Heart right ventricle (tissue), 16 donors: ENCODE data around the gene CAMKK2. TPM values are rescaled to one million over a fixed set of nuclear protein-coding genes. Genes with fewer than 3 reads are reported as not detected.

Experiments used
- ATAC-seq, 8 donors: fragments of 200-7000 bp; cut with Tn5 transposase; one replicate each; pipeline ENCODE4 v1.9.1; 2020; ENCODE audit warnings: mild to moderate bottlenecking in 8 of 8, moderate library complexity in 8 of 8, moderate number of reproducible peaks in 1 of 8
- DNase-seq, 2 donors: peaks; one replicate each; pipeline ENCODE4 v3.0.0-alpha.2; 2020
- H3K27ac ChIP-seq, 10 donors: fragments of 200-600 bp; sonication (generic) in 2 of 10; one replicate each; pipeline versions ENCODE4 v1.5.0 to v1.8.0; 2020 to 2022; ENCODE audit warnings: mild to moderate bottlenecking in 3 of 10
- H3K27me3 ChIP-seq, 7 donors: fragments of 200-600 bp; one replicate each; pipeline ENCODE4 v1.8.0; 2021 to 2022; ENCODE audit warnings: mild to moderate bottlenecking in 2 of 7
- H3K36me3 ChIP-seq, 9 donors: fragments of 200-600 bp; sonication (generic) in 1 of 9; one replicate each; pipeline versions ENCODE4 v1.5.0 to v1.8.0; 2020 to 2022; ENCODE audit warnings: mild to moderate bottlenecking in 2 of 9
- H3K4me1 ChIP-seq, 9 donors: fragments of 200-600 bp; sonication (generic) in 1 of 9; one replicate each; pipeline versions ENCODE4 v1.5.0 to v1.8.0; 2020 to 2022; ENCODE audit warnings: mild to moderate bottlenecking in 4 of 9
- H3K4me3 ChIP-seq, 10 donors: fragments of 200-600 bp; sonication (generic) in 2 of 10; one replicate each; pipeline versions ENCODE4 v1.5.0 to v1.8.0; 2020 to 2022; ENCODE audit warnings: mild to moderate bottlenecking in 7 of 10, moderate library complexity in 2 of 10
- H3K9me3 ChIP-seq, 11 donors: fragments of 200-600 bp in 10 of 11; sonication (generic) in 2 of 11; one replicate each; pipeline versions ENCODE4 v1.5.0 to v1.8.0; 2013 to 2022; ENCODE audit warnings: mild to moderate bottlenecking in 2 of 11, control low read depth in 1 of 11, moderate library complexity in 1 of 11
- WGBS, 2 donors: extraction: QIAGEN DNeasy Blood & Tissue Kit; methylation state at CpG; one replicate each; pipeline ENCODE4 v1.1.7; 2013; ENCODE audit warnings: inconsistent platforms in 1 of 2; 5-methylcytosine and 5-hydroxymethylcytosine counted together
- intact Hi-C, 10 donors: fragments of 100-400 bp; cut with DNase I; formaldehyde crosslinking; loops; one replicate each; pipeline versions ENCODE4 v1.11.1 to v1.14.2; 2022
- polyA plus RNA-seq, 2 donors: library from polyadenylated mRNA; stranded (reverse); fragments of 200-250 nt; gene quantifications; one replicate each; pipeline ENCODE4 v1.2.3, GENCODE V29; 2013
- total RNA-seq, 10 donors: library from RNA; stranded (reverse); fragmentation: NEBNext Ultra II Directional in 3 of 10; extraction: Animal tissue kit (Norgen Biotek cat#: 25700) in 3 of 10; gene quantifications; one replicate each; pipeline versions ENCODE4 v1.2.1 to v1.2.4, GENCODE V29; 2021 to 2023
- TF ChIP-seq, protein P1 (sequence below), 9 donors: fragments of 200-600 bp; sonication (generic) in 2 of 9; IDR thresholded peaks; one replicate each; pipeline versions ENCODE4 v1.5.0 to v1.8.0; 2021 to 2022; ENCODE audit warnings: antibody characterized with exemption in 9 of 9, mild to moderate bottlenecking in 5 of 9, moderate library complexity in 1 of 9
- donor health status: Arrhythmogenic right ventricular cardiomyopathy.
- donor health status: ischemic (EF 13 %, LVEDD 7.1; RV severe dilation, severe dysfunction).
- donor health status: healthy with polysubstance abuse.
- donor health status: DM: no; HTN: yes; CAD: no.
- donor health status: DM: no; HTN: no; CAD: no.
- donor health status: ischemic (EF 25% LVEDD 6.9; RV normal size, moderate dysfunction).
- donor health status: ischemic (EF 25% LVEDD 5.7; RV mildly dilated, moderate dysfunction).
- donor health status: healthy.
- donor health status: DM: yes; HTN: yes; CAD: no.
- donor health status: Ischemic cardiomyopathy.
- donor health status: ischemic (EF 35%, LVEDD 5.7; RV mildly dilated, moderate dysfunction).
- donor health status: nonischemic (EF 11% LVEDD 7.7; RV severe dilation, severe dysfunction).
- donor health status: DM: yes; HTN: yes; CAD: no.
- donor health status: PGD.
- donor health status: ischemic (EF 29% LVEDD 5.4; RV normal size, mild dysfunction).
- donor health status: nonischemic (EF 23%, LVEDD 6.1; RV moderate dilation, normal function).

Gene CAMKK2
- total and polyA plus RNA-seq, 12 donors, result 10.8 to 19.3 (median 15.8) TPM

DNA sequence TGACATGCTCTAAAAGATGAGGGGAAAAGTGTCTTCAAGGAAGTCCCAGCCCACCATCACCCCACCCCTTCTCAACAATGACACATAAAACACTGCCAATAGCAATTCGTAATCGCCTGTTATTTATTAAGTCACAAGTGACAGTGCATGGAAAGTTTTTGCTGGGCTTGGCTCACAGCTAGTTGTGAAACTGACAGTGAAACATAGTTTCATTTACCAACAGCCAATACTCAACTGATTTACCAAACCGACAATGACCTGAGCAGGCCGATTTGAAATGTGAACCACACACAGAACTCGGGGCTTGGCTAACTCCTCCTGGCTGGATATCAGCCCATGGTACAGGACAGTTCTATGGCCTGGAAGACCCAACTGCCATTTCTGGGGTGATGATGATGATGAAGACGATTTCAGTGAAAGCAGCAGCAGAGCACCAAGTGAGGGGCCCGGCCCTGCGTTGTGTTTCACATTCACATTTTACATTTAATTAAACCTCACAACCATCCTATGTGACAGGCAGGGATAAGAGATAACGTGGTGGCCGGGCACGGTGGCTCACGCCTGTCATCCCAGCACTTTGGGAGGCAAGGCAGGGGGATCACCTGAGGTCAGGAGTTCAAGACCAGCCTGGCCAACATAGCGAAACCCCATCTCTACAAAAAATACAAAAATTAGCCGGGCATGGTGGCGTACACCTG lies 42.7 kb downstream of the CAMKK2 start:
- H3K36me3 ChIP-seq, result peaks cover 0 to 97% (median 54%) of the 10 kb centered on the region in 9 donors
- no peak for DNase-seq
- H3K4me3 ChIP-seq, result no peak overlapping the region
- intact Hi-C loops, result no loop called here
- H3K4me1 ChIP-seq, result no peaks in the 10 kb centered on the region
- no peak for ATAC-seq
- no peak overlapping the region for H3K27ac ChIP-seq
- H3K9me3 ChIP-seq, result no peaks in the 10 kb centered on the region
- WGBS, 2 donors, result 96 to 98% methylated on average over 15 of the region's 15 CpGs
- H3K27me3 ChIP-seq, result no peaks in the 10 kb centered on the region
- TF ChIP-seq, protein P1, sequence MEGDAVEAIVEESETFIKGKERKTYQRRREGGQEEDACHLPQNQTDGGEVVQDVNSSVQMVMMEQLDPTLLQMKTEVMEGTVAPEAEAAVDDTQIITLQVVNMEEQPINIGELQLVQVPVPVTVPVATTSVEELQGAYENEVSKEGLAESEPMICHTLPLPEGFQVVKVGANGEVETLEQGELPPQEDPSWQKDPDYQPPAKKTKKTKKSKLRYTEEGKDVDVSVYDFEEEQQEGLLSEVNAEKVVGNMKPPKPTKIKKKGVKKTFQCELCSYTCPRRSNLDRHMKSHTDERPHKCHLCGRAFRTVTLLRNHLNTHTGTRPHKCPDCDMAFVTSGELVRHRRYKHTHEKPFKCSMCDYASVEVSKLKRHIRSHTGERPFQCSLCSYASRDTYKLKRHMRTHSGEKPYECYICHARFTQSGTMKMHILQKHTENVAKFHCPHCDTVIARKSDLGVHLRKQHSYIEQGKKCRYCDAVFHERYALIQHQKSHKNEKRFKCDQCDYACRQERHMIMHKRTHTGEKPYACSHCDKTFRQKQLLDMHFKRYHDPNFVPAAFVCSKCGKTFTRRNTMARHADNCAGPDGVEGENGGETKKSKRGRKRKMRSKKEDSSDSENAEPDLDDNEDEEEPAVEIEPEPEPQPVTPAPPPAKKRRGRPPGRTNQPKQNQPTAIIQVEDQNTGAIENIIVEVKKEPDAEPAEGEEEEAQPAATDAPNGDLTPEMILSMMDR (IDR thresholded peaks at IDR 0.05), result no peak

DNA sequence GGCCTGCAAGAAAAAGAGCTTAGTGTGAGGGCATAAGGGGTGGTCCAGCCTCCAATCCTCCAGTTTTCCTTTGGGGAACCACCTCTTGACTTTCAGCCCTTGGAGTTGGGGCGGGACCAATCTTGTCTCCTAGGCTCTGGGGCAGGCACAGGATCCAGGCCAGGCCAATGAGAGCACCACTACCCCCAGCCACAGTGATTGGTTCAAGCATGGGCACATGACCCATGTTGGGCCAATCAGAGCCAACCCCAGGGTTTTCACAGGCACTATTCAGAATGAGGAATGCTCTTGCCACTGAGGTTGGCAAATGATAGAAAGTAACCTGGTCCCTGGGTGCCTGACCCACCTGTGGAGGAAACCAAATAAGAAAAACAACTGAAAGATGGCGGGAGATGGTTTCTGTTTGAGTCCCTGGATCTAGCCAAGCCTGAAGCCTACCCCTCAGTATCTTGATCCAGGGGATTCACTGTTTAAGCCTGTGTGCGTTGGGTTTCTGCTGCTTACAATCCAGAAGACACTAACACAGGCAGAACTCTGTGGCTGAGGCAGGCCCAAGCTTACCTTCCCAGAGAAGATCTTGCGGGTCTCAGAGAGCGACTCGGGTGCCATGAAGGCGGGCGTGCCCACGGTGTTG lies 43.7 kb downstream of the CAMKK2 start:
- ATAC-seq (no peak), DNase-seq (no peak)
- TF ChIP-seq, protein P1 (IDR thresholded peaks at IDR 0.05), result no peak
- no peak overlapping the region for H3K27ac ChIP-seq
- H3K36me3 ChIP-seq, result peaks cover 0 to 97% (median 61%) of the 10 kb centered on the region in 9 donors
- no peak overlapping the region for H3K4me3 ChIP-seq
- no peaks in the 10 kb centered on the region for H3K9me3 ChIP-seq
- no peaks in the 10 kb centered on the region for H3K27me3 ChIP-seq
- 94 to 99% methylated on average over 9 of the region's 9 CpGs for WGBS, 2 donors
- no peaks in the 10 kb centered on the region for H3K4me1 ChIP-seq
- intact Hi-C loops, result no loop called here

DNA sequence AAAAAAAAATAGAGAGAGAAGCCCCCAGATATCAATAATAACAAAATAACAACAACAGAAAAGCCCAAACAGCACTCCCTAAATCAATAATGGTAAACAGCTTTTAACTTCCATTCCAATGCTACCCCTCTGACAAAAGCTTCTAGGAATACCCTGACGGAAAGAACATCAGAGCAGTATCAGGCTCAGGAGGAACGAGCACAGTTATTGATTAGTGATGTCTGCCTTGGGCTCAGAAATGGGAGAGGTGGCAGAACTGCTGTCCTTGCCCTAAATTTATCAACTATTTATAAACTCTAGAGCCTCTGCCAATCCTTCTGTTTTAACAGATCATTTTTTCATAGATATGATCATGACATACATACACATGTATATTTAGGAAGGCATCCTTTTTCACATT lies 44.7 kb downstream of the CAMKK2 start:
- no peak overlapping the region for H3K4me3 ChIP-seq
- no peaks in the 10 kb centered on the region for H3K4me1 ChIP-seq
- no peaks in the 10 kb centered on the region for H3K9me3 ChIP-seq
- ATAC-seq, result no peak
- H3K27ac ChIP-seq, result no peak overlapping the region
- 75 to 100% methylated on average over 2 of the region's 2 CpGs for WGBS, 2 donors
- TF ChIP-seq, protein P1 (IDR thresholded peaks at IDR 0.05), result no peak
- no peak for DNase-seq
- H3K27me3 ChIP-seq, result no peaks in the 10 kb centered on the region
- intact Hi-C loops, result no loop called here
- peaks cover 0 to 97% (median 61%) of the 10 kb centered on the region in 9 donors for H3K36me3 ChIP-seq

DNA sequence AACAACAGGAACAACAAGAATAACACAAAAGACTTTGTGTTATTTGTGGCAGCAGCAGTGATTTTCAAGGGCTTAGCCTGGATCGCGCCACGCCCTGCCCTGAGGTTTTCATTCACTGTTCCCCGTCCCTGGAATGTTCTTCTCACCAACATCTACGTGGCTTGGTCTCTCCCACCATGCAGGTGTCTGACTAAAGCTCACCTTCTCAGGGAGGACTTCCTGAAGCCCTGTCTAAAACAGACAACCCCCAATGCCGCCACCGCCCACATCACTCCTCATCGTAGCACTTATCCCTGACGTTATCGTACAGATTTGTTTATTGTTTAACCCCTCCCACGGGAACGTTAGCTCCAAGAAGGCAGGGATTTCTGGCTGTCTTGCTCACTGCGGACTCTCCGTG lies 46.1 kb downstream of the CAMKK2 start:
- Histone ChIP-seq H3K36me3 (peaks cover 0 to 95% (median 53%) of the 10 kb centered on the region in 9 donors), H3K4me3 (no peak overlapping the region), H3K4me1 (no peaks in the 10 kb centered on the region), H3K9me3 (no peaks in the 10 kb centered on the region), H3K27me3 (no peaks in the 10 kb centered on the region), H3K27ac (no peak overlapping the region)
- DNase-seq (no peak), ATAC-seq (no peak)
- TF ChIP-seq, protein P1 (IDR thresholded peaks at IDR 0.05), result no peak
- intact Hi-C loops, result no loop called here
- WGBS, 2 donors, result 85 to 89% methylated on average over 14 of the region's 14 CpGs
